ENCODE data around the gene TMEM94. TPM values are rescaled to one million over a fixed set of nuclear protein-coding genes. Genes with fewer than 3 reads are reported as not detected.
A peak's percentile ranks its signal among the peaks of the same experiment; 100 is the strongest.

Gene TMEM94
- total and polyA plus RNA-seq, 2 of the 13 experiments (the other 11 are each of a cell fraction or from before 2014, with no cell fraction given), result 32.6 to 134 TPM

DNA sequence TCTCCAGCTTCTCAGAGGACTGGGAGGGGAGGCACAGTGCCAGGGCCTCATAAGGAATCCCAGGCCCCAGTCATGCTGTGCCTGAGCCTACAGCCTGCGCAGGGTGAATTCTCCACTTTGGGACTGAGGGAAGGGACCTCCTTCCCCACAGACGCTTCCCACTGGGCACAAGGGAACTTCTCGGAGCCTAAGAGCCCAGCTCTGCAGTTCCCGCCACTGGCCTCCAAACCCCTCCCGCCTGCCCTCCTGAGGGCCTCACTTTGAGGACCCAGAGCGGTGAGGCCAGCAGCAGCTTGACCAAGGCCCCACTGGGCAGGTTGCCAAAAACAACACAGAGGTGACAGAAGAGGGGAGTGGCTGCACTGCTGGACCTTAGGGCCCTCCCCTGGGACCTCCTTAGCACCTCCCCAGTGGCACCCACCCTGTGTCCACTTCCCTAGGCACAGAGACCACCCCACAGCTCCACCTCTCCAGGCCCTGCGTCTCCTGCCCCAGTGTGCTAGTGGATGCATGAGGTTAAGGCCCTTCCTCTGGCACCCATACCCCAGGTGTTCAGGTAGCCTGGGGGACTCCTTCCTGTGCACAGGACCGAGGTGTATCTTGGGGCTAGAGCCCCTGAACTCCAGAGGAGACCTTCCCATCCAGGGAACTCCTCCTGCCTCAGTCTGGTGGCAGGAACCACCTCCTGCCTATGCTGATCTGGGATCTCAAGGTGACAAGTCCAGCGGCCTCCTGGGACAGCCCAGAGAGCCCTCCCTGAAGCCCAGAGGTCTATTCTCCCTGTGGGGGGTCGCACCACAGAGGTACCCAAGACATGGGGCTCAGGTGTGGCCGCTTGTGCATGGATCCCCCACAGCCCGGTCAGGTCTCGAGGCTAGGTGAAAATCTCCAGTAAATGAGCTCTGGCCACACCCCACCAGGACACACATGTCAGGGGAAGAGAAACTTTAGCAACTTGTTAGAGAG is 55.5 kb downstream of the TMEM94 start (continued):
- TF ChIP-seq ZNF235 (CRISPR knock-in tag; IDR thresholded peaks at IDR 0.05; ENCODE audit: borderline replicate concordance) (peak; percentile 26; the same call in 1 of the 2 replicates), ZNF713 (CRISPR knock-in tag; IDR thresholded peaks at IDR 0.05) (0 out of 2 replicates have a peak, but pooled peaks have one; percentile 36), UBTF (CRISPR knock-in tag; IDR thresholded peaks at IDR 0.05) (peak; percentile 63; the same call in 1 of the 2 replicates), ZNF513 (CRISPR knock-in tag; conservative IDR thresholded peaks at IDR 0.05) (no peak), KLF16 (CRISPR knock-in tag; IDR thresholded peaks at IDR 0.05) (peak in 1 of 2 experiments; percentile 86; a peak in 2 of 4 replicates), SRSF1 (optimal IDR thresholded peaks at IDR 0.05; ENCODE audit: low read depth, low read length) (peak; percentile 71), HDAC6 (IDR thresholded peaks at IDR 0.05; ENCODE audit: low read depth, low read length) (no peak), ZNF775 (CRISPR knock-in tag; IDR thresholded peaks at IDR 0.05; ENCODE audit: borderline replicate concordance) (no peak), ZNF12 (CRISPR knock-in tag; IDR thresholded peaks at IDR 0.05) (peak; percentile 69; the same call in 1 of the 2 replicates), IRX3 (CRISPR knock-in tag; IDR thresholded peaks at IDR 0.05; ENCODE audit: borderline replicate concordance, low read depth) (no peak)
- TF ChIP-seq, protein P1, sequence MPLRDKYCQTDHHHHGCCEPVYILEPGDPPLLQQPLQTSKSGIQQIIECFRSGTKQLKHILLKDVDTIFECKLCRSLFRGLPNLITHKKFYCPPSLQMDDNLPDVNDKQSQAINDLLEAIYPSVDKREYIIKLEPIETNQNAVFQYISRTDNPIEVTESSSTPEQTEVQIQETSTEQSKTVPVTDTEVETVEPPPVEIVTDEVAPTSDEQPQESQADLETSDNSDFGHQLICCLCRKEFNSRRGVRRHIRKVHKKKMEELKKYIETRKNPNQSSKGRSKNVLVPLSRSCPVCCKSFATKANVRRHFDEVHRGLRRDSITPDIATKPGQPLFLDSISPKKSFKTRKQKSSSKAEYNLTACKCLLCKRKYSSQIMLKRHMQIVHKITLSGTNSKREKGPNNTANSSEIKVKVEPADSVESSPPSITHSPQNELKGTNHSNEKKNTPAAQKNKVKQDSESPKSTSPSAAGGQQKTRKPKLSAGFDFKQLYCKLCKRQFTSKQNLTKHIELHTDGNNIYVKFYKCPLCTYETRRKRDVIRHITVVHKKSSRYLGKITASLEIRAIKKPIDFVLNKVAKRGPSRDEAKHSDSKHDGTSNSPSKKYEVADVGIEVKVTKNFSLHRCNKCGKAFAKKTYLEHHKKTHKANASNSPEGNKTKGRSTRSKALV (CRISPR knock-in tag; IDR thresholded peaks at IDR 0.05), result 0 out of 2 replicates have a peak, but pooled peaks have one; percentile 44
- TF ChIP-seq, protein P2, sequence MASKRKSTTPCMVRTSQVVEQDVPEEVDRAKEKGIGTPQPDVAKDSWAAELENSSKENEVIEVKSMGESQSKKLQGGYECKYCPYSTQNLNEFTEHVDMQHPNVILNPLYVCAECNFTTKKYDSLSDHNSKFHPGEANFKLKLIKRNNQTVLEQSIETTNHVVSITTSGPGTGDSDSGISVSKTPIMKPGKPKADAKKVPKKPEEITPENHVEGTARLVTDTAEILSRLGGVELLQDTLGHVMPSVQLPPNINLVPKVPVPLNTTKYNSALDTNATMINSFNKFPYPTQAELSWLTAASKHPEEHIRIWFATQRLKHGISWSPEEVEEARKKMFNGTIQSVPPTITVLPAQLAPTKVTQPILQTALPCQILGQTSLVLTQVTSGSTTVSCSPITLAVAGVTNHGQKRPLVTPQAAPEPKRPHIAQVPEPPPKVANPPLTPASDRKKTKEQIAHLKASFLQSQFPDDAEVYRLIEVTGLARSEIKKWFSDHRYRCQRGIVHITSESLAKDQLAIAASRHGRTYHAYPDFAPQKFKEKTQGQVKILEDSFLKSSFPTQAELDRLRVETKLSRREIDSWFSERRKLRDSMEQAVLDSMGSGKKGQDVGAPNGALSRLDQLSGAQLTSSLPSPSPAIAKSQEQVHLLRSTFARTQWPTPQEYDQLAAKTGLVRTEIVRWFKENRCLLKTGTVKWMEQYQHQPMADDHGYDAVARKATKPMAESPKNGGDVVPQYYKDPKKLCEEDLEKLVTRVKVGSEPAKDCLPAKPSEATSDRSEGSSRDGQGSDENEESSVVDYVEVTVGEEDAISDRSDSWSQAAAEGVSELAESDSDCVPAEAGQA (IDR thresholded peaks at IDR 0.05; ENCODE audit: low read depth), result no peak
- TF ChIP-seq, protein P2 (CRISPR knock-in tag; IDR thresholded peaks at IDR 0.05; ENCODE audit: borderline replicate concordance), result no peak
- TF ChIP-seq, protein P3, sequence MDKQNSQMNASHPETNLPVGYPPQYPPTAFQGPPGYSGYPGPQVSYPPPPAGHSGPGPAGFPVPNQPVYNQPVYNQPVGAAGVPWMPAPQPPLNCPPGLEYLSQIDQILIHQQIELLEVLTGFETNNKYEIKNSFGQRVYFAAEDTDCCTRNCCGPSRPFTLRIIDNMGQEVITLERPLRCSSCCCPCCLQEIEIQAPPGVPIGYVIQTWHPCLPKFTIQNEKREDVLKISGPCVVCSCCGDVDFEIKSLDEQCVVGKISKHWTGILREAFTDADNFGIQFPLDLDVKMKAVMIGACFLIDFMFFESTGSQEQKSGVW (CRISPR knock-in tag; IDR thresholded peaks at IDR 0.05; ENCODE audit: borderline replicate concordance), result peak; percentile 46; the same call in 1 of the 2 replicates

Data from HepG2 (cell line).